ENCODE results near the gene RSRC1.

- TF ChIP-seq POLR2AphosphoS5 (IDR thresholded peaks at IDR 0.05; ENCODE audit: low read depth, low read length) (no peak), POLR2A (IDR thresholded peaks at IDR 0.05; ENCODE audit: low read depth, low read length) (no peak), TAF1 (IDR thresholded peaks at IDR 0.05; ENCODE audit: borderline replicate concordance, low read depth, low read length) (no peak)
These were observed 6.6 kb upstream of the RSRC1 start for GRCh38 chr3:158103081-158103886.

Measured in GM12892 (cell line).